Activated naive CD8-positive, alpha-beta T cell treated with anti-CD3 and anti-CD28 coated beads, Interleukin-2, amount 50 U/mL, for 24 hours (primary cell): ENCODE data around the gene ACBD7.
A peak's percentile ranks its signal among the peaks of the same experiment; 100 is the strongest.

Source experiments
- ATAC-seq: fragments of 150-1000 bp; cut with Tn5 transposase; one replicate; pipeline ENCODE4 v1.10.0; 2021
- DNase-seq: peaks from one replicate; pipeline ENCODE4 v3.0.0; 2021
- H3K27ac Mint-ChIP-seq: one replicate; pipeline ENCODE4 v1.8.0; 2021; ENCODE audit warnings: mild to moderate bottlenecking, mixed read lengths
- H3K27me3 Mint-ChIP-seq: one replicate; pipeline ENCODE4 v1.8.0; 2021; ENCODE audit warnings: mixed read lengths
- H3K36me3 Mint-ChIP-seq: one replicate; pipeline ENCODE4 v1.8.0; 2021; ENCODE audit warnings: low read depth, mixed read lengths
- H3K4me1 Mint-ChIP-seq: one replicate; pipeline ENCODE4 v1.8.0; 2021; ENCODE audit warnings: mixed read lengths
- H3K4me3 Mint-ChIP-seq: one replicate; pipeline ENCODE4 v1.8.0; 2021; ENCODE audit warnings: mild to moderate bottlenecking, moderate library complexity, mixed read lengths
- H3K9me3 Mint-ChIP-seq: one replicate; pipeline ENCODE4 v1.8.0; 2021; ENCODE audit warnings: mixed read lengths

Gene ACBD7

DNA sequence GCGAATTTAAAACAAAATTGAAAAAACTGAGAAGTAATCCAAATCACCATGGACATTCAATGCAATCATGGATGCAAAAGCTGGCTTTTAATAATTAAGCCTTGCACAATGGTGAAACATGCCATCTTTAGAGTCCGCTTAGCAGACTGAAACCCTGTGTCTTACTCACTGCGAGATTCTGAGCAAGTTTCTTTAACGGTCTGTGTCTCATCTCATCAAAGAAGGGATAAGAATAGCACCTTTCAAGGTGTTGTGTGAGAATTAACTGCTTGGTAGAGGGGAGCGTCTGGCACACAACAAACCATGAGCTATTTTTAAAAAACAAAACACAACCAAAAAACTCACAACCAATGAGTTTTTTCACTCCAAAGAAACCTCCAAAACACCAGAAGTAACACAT, 21.4 kb downstream of the ACBD7 start:
- no peak overlapping the region for H3K4me3 Mint-ChIP-seq
- ATAC-seq, result no peak
- H3K4me1 Mint-ChIP-seq, result no peaks in the 10 kb centered on the region
- DNase-seq, result no peak
- no peaks in the 10 kb centered on the region for H3K9me3 Mint-ChIP-seq
- H3K27me3 Mint-ChIP-seq, result peaks cover 2% of the 10 kb centered on the region
- no peaks in the 10 kb centered on the region for H3K36me3 Mint-ChIP-seq
- no peak overlapping the region for H3K27ac Mint-ChIP-seq

DNA sequence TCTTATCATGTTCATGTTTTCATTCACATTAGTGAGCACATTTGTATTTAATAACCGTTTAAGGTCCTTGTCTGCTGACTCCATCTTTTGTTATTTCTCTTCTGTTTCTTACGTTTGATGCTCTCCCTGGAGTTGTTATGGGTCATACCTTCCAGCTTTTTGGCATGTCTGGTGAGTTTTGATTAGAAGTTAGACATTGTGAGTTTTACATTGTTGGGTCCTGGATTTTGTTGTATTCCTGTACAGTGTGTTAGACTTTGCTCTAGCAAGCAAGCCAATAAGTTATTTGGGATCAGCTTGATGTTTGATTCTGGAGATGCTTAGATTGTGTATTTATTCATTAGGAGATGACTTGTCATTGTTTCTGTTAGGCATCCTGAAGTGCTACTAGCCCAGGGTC, 27.9 kb downstream of the ACBD7 start:
- H3K4me3 Mint-ChIP-seq, result no peak overlapping the region
- H3K27ac Mint-ChIP-seq, result no peak overlapping the region
- DNase-seq, result no peak
- H3K36me3 Mint-ChIP-seq, result peaks cover 8% of the 10 kb centered on the region
- H3K9me3 Mint-ChIP-seq, result peaks cover 13% of the 10 kb centered on the region
- H3K27me3 Mint-ChIP-seq, result peaks cover 14% of the 10 kb centered on the region
- no peaks in the 10 kb centered on the region for H3K4me1 Mint-ChIP-seq
- no peak for ATAC-seq

DNA sequence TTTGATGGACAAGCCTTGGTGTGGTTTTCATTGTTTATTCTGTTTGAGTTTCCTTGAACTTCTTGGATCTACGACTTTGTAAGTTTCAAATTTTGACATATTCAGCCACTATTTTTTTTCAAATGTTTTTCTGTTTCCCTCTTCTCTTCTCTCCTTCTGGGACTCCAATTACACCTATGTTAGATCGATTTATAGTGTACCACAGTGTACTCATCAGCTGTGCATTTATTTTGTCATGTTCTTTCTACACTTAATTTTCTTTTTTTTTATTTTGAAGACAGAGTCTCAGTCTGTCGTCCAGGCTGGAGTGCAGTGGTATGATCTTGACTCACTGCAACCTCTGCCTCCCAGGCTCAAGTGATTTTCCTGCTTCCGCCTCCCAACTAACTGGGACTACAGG, 28.7 kb downstream of the ACBD7 start:
- H3K4me3 Mint-ChIP-seq, result no peak overlapping the region
- H3K27ac Mint-ChIP-seq, result no peak overlapping the region
- ATAC-seq, result no peak
- H3K4me1 Mint-ChIP-seq, result no peaks in the 10 kb centered on the region
- DNase-seq, result no peak
- peaks cover 14% of the 10 kb centered on the region for H3K27me3 Mint-ChIP-seq
- H3K36me3 Mint-ChIP-seq, result peaks cover 8% of the 10 kb centered on the region
- H3K9me3 Mint-ChIP-seq, result peaks cover 13% of the 10 kb centered on the region

DNA sequence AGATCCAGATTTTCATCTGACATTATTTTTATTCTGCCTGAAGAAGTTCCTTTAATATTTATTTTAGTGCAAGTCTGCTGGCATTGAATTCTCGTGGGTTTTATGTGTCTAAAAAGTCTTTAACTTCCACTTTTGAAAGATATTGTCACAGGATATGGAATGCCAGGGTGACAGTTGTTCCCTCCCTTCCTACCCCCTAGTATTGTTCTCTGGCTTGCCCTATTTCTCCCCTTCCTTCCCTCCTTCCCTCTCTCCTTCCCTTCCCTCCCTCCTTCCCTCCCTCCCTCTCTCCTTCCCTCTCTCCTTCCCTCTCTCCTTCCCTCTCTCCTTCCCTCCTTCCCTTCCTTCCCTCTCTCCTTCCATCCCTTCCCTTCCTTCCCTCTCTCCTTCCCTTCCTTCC, 29.9 kb downstream of the ACBD7 start:
- no peak for DNase-seq
- Mint-ChIP-seq H3K27ac (no peak overlapping the region), H3K9me3 (peaks cover 13% of the 10 kb centered on the region), H3K27me3 (peaks cover 12% of the 10 kb centered on the region), H3K4me3 (no peak overlapping the region), H3K36me3 (peaks cover 8% of the 10 kb centered on the region), H3K4me1 (no peaks in the 10 kb centered on the region)
- ATAC-seq, result no peak

DNA sequence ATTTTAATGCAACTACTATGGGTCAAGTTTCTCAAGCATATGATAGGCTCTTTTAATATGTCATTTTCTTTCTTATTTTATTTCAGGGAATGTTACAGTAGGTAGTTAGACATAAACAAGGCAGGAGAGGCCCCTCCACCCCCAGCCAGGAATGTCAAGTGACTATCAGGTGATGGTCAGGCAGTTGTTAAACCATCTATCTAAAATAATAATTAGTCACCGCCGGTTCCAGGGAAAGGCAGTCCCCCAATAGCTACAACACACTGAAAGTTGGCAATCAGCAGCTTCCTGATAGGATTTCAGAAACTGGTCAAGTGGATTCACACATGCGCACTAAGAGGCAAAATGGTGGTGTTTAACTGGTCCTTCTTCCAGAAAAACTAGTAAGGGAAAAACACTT, 35.5 kb downstream of the ACBD7 start:
- Mint-ChIP-seq H3K36me3 (no peaks in the 10 kb centered on the region), H3K4me3 (no peak overlapping the region), H3K9me3 (no peaks in the 10 kb centered on the region), H3K27me3 (no peaks in the 10 kb centered on the region), H3K4me1 (no peaks in the 10 kb centered on the region), H3K27ac (no peak overlapping the region)
- DNase-seq (no peak), ATAC-seq (no peak)

DNA sequence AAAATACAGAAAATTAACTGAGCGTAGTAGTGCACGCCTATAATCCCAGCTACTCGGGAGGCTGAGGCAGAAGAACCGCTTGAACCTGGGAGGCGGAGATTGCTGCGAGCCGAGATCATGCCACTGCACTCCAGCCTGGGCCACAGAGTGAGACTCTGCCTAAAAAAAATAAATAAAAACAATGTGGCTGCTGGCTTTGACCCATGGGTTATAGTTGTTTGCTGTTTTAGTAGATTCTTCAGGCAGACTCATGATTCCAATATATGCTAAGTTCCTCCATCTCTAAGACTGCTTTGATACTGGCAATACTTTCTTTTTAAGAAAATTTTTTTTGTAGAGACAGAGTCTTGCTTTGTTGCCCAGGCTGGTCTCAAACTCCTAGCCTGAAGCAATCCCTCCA, 36.5 kb downstream of the ACBD7 start:
- Mint-ChIP-seq H3K27me3 (no peaks in the 10 kb centered on the region), H3K9me3 (no peaks in the 10 kb centered on the region), H3K27ac (no peak overlapping the region), H3K4me1 (no peaks in the 10 kb centered on the region), H3K36me3 (no peaks in the 10 kb centered on the region), H3K4me3 (no peak overlapping the region)
- DNase-seq, result no peak
- no peak for ATAC-seq

DNA sequence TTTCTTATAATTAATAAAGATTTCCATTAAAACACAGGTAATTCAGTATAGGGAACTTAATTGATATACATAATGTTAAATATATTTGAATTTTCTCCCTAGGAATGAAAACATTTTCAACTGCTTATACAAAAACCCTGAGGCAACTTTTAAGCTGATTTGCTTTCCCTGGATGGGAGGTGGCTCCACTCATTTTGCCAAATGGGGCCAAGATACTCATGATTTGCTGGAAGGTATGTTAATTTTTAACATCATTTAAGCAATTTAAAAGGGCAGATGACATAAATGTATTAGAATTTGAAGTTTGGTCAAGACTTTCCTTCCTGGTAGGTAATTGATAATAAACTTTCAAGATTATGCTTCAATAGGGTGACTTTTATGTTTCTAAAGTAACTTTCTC, 39.0 kb downstream of the ACBD7 start:
- no peak overlapping the region for H3K4me3 Mint-ChIP-seq
- peaks cover 3% of the 10 kb centered on the region for H3K4me1 Mint-ChIP-seq
- DNase-seq (no peak), ATAC-seq (no peak)
- no peaks in the 10 kb centered on the region for H3K27me3 Mint-ChIP-seq
- H3K27ac Mint-ChIP-seq, result no peak overlapping the region
- no peaks in the 10 kb centered on the region for H3K36me3 Mint-ChIP-seq
- H3K9me3 Mint-ChIP-seq, result no peaks in the 10 kb centered on the region

DNA sequence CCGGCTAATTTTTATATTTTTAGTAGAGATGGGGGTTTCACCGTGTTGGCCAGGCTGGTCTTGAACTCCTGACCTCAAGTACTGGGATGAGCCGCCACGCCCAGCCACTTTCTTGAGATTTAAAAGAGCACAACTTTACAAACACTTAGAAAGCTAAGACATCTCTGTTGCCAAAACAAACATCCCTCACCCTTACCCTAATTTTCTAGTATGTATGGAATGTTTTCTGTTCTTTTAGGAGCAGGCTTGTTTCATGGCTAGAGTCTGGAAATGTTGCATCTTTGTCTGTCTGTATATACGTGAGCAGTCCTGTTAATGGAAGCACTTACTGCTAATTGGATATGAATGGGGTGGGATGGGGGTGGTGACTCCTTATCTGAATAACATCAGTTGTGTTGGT, 42.0 kb downstream of the ACBD7 start:
- Mint-ChIP-seq H3K27me3 (no peaks in the 10 kb centered on the region), H3K4me3 (no peak overlapping the region), H3K9me3 (peaks cover 4% of the 10 kb centered on the region), H3K4me1 (peaks cover 5% of the 10 kb centered on the region), H3K36me3 (no peaks in the 10 kb centered on the region), H3K27ac (no peak overlapping the region)
- ATAC-seq (no peak), DNase-seq (no peak)

DNA sequence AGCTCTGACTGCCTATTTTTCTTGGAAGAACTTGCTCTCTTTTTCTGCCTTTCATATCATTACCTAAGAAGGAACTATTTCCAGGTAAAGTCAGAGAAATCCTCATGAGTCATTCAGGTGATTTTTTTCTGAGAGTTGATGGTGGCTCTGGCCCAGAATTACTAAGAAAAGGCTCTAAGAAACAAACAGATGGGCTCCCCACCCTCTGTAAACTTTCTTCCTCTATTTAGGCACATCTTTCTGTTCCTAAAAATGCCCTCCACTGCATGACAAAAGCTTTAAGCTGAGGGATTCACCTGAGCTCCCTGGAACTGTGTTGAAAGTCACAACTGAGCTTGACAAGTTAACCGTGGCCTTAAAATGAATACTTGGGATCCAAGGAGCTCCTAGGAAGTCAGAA, 43.2 kb downstream of the ACBD7 start:
- no peaks in the 10 kb centered on the region for H3K27me3 Mint-ChIP-seq
- ATAC-seq (no peak), DNase-seq (no peak)
- H3K27ac Mint-ChIP-seq, result no peak overlapping the region
- H3K4me3 Mint-ChIP-seq, result no peak overlapping the region
- peaks cover 5% of the 10 kb centered on the region for H3K4me1 Mint-ChIP-seq
- H3K36me3 Mint-ChIP-seq, result no peaks in the 10 kb centered on the region
- peaks cover 4% of the 10 kb centered on the region for H3K9me3 Mint-ChIP-seq

DNA sequence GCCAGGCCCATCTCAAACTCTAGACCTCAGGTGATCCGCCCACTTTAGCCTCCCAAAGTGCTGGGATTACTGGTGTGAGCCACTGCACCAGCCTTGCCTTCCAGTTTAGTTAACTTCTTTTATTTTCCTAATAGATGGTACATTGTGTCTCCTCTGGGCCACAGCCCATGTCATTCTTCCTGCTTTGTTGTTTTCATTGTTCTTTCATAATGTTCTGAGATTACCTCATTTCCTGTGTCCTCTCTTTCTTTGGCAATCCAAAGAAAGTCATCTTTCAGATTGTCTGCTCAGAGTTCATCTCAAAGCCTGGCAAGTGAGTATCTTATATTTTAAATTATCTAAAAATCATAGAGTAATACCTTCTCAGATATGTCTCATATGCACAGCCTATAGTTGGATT, 44.9 kb downstream of the ACBD7 start, which contains the start of gene OLAH:
TSS of gene OLAH (plus strand) at position 270 of the 400 bp plus-strand sequence. CDS start 3,346 bp downstream, outside the sequence.
- Mint-ChIP-seq H3K4me1 (peaks cover 5% of the 10 kb centered on the region), H3K27ac (no peak within 1 kb of the TSS), H3K4me3 (no peak within 1 kb of the TSS), H3K27me3 (no peaks in the 10 kb centered on the region), H3K36me3 (no peaks in the 10 kb centered on the region), H3K9me3 (peaks cover 4% of the 10 kb centered on the region)
- ATAC-seq, result no peak
- DNase-seq, result no peak

DNA sequence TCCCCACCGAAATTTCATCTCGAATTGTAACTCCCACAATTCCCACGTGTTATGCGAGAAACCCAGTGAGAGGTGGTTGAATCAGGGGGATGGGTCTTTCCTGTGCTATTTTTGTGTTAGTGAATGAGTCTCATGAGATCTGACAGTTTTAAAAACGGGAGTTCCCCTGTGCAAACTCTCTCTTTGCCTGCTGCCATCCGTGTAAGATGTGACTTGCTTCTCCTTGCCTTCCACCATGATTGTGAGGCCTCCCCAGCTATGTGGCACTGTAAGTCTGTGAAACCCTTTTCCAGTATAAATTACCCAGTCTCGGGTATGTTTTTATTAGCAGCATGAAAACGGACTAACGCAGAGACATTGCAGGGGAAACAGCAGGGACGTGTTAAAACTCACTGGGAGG, 50.2 kb downstream of the ACBD7 start:
- H3K36me3 Mint-ChIP-seq, result no peaks in the 10 kb centered on the region

DNA sequence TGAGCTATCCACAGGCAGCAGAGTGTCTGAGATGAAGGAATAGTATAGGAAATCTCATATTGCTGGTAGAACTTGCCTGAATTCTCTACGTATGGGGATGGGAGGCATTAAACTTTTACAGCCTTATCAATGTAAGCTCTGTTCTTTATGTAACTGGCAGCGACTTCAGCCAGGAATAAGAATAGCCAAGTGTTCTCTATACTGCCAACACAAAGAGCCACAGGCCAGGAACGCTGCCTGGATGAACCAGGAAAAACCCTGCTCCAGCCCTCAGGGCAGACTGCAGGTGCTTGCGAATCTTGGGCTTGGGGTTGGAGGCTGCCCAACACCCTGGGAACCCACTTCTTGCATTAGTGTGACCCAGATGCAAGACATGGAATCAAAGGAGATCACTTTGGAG, 50.9 kb downstream of the ACBD7 start:
- no peaks in the 10 kb centered on the region for H3K27me3 Mint-ChIP-seq
- no peaks in the 10 kb centered on the region for H3K4me1 Mint-ChIP-seq
- no peak overlapping the region for H3K4me3 Mint-ChIP-seq
- H3K27ac Mint-ChIP-seq, result no peak overlapping the region
- H3K36me3 Mint-ChIP-seq, result no peaks in the 10 kb centered on the region
- no peaks in the 10 kb centered on the region for H3K9me3 Mint-ChIP-seq
- DNase-seq, result no peak
- ATAC-seq, result no peak

More for the DNA sequence above, 50.2 kb downstream of the ACBD7 start:
- Mint-ChIP-seq H3K9me3 (no peaks in the 10 kb centered on the region), H3K27me3 (no peaks in the 10 kb centered on the region), H3K4me3 (no peak overlapping the region), H3K27ac (no peak overlapping the region), H3K4me1 (no peaks in the 10 kb centered on the region)
- ATAC-seq (no peak), DNase-seq (no peak)

DNA sequence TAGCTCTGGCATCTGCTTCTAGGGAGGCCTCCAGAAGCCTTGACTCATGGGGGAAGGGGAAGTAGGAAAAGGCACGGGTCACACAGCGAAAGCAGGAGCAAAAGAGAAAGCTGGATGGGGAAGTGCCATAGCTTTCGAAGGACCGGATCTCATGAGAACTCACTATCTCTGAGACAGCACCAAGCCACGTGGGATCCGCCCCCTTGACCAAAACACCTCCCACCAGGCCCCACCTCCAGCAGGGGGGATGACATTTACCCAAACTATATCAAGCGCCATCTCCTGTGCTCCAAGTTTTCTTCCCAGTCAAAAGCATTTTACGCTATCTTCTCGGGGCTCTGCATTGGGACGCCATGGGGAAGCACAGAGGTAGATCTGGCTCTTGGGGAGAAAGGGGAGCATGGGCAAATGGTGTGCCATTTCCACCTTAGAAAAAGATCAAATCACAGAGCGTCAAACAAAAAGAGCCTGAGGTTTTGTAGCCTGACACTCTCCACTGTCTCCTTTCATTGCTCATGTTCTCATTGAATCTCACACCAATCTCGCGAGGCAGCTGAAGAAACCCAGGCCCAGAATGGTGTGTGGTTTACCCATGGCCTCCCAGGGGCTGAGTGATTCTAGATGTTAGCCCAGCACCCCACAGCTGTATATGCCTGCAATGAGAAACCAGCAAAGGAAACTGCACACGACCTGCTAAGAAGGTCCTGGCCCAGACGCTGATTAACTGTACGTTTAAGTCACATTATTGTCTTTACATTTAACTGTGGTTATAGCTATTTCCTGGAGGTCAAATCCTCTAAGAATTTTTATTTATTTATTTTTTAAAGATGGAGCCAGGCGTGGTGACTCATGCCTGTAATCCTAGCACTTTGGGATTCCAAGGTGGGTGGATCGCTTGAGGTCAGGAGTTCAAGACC, 52.9 kb downstream of the ACBD7 start:
- no peak overlapping the region for H3K27ac Mint-ChIP-seq
- H3K9me3 Mint-ChIP-seq, result no peaks in the 10 kb centered on the region
- no peak overlapping the region for H3K4me3 Mint-ChIP-seq
- H3K36me3 Mint-ChIP-seq, result no peaks in the 10 kb centered on the region
- no peaks in the 10 kb centered on the region for H3K4me1 Mint-ChIP-seq
- H3K27me3 Mint-ChIP-seq, result no peaks in the 10 kb centered on the region
- DNase-seq (peak; percentile 3), ATAC-seq (no peak)

DNA sequence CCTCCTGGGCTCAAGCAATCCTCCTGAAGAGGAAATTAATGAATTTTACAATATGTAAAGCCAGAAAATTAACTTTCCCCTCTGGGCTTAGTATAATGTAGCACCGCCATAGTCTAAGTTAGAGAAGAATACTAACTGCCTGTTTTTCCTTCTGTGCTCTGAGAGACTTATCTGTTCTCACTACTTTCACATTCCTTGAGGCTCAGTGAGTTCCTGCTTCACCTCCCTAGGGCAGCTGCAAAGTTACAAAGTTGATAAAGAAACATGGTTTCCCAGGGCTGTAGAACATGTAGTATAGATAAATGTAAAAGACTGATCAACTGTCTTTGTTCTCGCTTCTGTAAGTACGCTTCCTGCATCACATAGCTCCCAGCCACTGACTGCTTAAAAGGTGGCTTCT, 60.8 kb downstream of the ACBD7 start:
- no peak overlapping the region for H3K27ac Mint-ChIP-seq
- H3K9me3 Mint-ChIP-seq, result no peaks in the 10 kb centered on the region
- no peaks in the 10 kb centered on the region for H3K27me3 Mint-ChIP-seq
- no peaks in the 10 kb centered on the region for H3K4me1 Mint-ChIP-seq
- no peak overlapping the region for H3K4me3 Mint-ChIP-seq
- H3K36me3 Mint-ChIP-seq, result no peaks in the 10 kb centered on the region
- DNase-seq (no peak), ATAC-seq (no peak)
